HG02798 (cell line): ENCODE data around the gene IFIT3.
"Not testable (repeated sequence)": the region's sequence is repeated elsewhere in the genome, so short reads cannot be mapped to it uniquely, and the experiment has no call there.

Experiments used
- ATAC-seq: cut with Tn5 transposase; IDR thresholded peaks from one replicate; pipeline ENCODE4 v1.9.1; 2021; ENCODE audit warnings: mild to moderate bottlenecking; ENCODE audit not compliant: unreplicated experiment, poor library complexity

IFIT3 gene

DNA sequence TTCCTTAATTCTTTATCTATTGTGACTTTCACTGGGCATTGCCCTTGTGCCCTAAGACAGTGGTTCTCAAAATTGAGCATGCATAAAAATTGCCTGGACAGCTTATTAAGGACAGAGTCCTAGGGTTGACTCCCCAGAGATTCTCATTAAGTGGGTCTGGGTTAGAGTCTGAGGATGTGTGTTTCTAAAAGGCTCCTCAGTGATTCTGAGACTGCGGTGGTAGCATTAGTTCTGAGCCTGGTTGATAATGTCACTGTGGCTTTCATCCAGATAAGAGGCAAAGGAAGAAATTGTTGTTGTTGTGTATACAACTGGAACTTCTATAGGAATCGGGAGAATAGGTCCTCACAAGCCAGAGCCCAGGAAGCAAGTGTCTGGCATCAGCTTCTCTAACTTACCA is 24.6 kb upstream of the IFIT3 start:
- no peak for ATAC-seq

DNA sequence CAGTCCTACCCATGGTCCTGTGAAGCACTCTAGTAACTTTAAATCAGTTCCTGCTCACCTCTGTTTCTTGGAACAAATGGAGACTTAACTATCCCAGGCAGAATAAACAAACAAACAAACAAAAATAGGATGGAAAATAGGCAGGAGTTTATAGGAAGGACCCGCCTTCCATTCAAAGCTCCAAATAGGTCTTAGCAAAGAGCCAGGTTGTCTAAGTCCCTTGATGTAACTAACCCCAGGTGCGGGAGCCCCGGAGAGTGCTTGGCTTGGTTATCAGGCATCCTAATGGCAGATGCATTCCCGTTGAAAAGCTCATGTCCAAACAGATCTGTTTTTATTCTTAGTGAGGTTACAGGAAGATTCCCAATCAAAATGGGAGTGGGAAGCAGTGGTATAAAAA is 23.8 kb upstream of the IFIT3 start:
- ATAC-seq = no peak

DNA sequence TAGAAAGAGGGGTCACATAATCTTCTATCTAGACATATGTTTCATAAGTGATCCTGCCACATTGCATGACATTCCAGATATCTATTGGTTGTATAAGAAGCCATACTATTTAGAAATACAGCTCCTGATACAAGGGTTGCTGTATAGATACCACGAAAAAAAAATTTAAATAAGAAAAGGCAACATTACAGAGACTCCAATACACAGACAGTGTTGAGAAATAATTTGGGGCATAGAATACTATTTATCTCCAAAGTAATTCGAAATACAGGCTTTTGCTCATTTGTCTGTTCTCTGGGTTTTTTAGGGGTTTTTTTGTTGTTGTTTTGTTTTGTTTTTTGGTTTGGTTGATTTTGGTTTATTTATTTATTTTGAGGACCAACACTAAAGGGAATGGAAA is 23.4 kb upstream of the IFIT3 start:
- ATAC-seq = no peak

DNA sequence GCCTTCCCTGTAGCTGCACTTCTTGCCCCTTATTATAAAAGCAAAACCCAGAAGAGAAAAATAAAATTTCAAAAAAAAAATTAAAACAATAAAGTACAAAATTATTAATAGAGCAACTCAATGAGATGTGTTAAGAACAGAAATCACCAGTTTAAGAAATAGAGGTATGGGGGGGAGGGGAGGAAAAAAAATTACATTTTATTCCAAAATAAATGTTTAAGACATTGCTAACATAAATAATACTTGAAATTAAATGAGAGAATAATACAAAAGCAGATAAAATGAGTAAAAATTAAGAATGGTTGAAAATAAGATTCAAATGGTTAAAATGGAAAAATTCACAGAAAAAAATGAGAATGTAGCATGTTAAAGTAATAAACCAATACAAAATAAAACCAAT is 22.9 kb upstream of the IFIT3 start:
- no peak for ATAC-seq

DNA sequence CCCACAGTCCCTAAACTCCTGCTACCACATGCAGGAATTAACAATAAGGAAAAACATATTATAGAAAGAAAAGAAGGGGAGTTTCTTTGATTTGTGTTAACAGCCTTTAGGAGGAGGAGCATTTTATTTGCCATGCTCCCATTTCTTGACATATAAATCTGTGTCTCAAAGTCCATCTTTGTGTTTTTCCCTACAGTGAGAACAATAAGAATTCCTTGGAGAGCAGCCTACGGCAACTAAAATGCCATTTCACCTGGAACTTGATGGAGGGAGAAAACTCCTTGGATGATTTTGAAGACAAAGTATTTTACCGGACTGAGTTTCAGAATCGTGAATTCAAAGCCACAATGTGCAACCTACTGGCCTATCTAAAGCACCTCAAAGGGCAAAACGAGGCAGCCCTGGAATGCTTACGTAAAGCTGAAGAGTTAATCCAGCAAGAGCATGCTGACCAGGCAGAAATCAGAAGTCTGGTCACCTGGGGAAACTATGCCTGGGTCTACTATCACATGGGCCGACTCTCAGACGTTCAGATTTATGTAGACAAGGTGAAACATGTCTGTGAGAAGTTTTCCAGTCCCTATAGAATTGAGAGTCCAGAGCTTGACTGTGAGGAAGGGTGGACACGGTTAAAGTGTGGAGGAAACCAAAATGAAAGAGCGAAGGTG is 21.9 kb upstream of the IFIT3 start:
- ATAC-seq = no peak

DNA sequence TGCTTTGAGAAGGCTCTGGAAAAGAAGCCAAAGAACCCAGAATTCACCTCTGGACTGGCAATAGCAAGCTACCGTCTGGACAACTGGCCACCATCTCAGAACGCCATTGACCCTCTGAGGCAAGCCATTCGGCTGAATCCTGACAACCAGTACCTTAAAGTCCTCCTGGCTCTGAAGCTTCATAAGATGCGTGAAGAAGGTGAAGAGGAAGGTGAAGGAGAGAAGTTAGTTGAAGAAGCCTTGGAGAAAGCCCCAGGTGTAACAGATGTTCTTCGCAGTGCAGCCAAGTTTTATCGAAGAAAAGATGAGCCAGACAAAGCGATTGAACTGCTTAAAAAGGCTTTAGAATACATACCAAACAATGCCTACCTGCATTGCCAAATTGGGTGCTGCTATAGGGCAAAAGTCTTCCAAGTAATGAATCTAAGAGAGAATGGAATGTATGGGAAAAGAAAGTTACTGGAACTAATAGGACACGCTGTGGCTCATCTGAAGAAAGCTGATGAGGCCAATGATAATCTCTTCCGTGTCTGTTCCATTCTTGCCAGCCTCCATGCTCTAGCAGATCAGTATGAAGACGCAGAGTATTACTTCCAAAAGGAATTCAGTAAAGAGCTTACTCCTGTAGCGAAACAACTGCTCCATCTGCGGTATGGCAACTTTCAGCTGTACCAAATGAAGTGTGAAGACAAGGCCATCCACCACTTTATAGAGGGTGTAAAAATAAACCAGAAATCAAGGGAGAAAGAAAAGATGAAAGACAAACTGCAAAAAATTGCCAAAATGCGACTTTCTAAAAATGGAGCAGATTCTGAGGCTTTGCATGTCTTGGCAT is 21.1 kb upstream of the IFIT3 start:
- ATAC-seq = no peak

DNA sequence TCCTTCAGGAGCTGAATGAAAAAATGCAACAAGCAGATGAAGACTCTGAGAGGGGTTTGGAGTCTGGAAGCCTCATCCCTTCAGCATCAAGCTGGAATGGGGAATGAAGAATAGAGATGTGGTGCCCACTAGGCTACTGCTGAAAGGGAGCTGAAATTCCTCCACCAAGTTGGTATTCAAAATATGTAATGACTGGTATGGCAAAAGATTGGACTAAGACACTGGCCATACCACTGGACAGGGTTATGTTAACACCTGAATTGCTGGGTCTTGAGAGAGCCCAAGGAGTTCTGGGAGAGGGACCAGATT is 20.6 kb upstream of the IFIT3 start:
- ATAC-seq = no peak

DNA sequence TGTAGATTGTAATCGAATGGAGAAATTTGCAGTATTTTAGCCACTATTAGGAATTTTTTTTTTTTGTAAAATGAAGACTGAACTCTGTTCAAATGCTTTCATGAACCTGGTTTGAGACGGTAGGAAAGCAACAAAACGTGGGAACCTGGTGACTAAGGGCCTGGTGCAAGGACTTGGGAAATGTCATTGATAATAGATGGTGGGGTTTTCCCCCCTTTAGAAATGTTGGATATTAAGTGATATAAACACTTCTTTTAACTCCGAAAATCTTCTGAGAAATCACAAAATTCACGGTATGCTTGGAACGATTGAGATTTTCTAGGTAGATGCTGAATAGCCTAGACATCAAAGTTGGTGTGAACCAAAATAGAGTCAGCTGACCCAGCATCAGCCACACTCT is 19.5 kb upstream of the IFIT3 start:
- no peak for ATAC-seq

DNA sequence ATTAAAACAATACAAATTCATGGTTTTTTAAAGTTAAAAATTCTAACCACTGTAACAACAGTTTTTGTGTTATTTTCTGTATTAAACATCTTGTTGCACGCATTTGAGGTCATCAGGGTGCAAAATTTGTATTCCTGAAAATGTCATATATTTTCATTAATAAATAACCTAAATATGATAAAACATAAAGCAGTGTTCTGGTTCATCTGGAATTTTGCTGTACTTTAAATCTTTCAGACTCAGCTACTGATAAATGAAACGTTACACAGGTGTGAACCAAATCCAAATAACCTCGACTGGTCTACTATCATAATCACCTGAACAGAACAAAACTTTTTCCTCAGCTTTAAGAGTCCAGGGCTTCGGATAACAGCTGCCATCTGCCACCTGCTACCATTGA is 19.1 kb upstream of the IFIT3 start:
- no peak for ATAC-seq

DNA sequence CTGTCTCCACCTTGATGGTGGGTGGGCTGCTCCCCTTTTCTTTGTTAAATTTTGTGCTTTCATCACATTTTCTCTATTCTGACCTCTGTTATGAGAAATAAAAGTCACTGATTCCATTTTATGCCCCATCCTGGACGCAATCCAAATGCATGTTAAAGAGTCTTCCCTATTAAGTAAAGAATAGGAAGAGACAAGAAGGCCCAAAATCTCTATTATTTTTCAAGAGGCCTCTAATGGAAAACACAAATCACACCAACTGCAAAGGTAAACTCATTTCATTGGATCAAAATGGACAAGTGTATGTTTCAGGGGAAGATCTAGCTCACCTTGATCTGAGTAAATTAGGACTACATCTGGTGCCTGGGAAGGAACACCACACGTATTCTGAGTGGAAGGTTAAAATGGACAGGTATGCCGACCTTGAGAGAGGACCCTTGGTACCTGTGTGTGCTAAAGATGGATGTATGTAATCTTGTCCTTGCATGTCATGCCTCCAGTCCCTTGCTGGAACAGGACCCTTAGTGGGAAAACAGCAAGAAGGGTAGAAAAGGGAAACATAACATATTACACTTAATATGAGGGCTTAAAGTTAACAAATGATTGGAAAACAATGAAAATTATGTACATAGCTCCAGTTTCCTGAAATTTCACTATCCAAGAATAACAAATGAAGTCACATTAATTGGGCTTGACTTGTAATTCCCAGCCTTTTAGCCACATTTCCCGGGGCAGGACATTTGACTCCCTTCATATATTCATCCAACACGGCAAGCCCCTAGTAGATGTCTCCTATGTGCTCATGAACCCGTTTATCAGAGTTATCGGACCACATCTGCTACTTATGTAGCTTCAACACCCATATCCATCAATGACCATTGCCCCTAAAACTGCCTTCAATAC is 18.4 kb upstream of the IFIT3 start:
- no peak for ATAC-seq

DNA sequence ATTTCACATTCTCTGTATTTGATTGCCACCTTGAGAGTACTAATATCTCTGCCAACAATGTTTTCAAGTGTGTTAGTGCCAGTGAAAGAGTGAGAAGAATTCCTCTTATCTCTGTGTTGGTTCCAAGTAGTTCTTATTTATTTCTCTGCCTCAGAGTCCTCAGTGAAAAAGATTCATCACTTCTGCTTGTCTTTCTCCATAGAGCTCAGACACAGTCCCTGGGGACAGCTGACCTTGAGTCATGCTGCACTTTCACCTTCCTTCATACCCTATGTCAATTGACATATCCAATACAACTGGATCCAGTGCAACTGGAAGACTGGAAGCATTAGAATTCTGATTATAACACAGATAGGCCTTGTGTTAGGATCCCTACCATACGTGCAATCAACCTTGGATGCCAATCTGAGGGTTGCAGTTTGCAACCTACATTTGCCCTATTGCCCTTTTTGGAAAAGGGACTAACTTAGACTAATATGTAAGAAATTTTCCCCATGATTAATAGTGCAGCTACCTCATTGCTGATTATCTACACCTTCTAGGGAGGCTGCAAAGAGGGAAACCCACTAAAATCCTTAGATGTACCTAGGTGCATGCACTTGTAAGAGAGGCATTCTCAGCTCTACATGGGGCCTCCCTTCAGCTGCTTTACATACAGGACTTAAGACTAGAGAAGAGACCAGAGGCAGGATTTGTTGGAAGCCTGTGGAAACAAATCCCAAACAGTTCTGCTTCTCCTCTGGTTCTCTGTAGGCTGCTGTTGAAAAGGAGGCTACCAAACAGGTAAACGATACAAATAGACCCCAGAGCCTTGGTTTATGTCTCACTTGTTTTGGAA is 17.5 kb upstream of the IFIT3 start:
- ATAC-seq = no peak

DNA sequence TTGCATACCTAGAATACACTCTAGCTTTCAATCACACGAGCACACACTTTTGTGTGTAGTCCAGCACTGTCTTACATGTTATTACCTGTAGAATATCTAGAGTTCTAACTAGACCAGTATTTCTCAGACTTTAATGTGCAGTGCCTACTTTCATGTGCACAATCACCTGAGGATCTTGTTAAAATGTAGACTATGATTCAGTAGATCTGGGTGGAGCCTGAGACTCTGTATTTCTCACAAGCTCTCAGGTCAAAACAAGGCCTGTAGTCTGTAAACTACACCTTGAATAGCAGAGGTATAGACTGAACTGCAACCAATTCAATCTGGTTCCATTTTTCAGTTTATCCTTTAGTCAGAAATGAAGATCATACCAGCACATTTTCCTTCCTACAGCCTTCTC is 14.8 kb upstream of the IFIT3 start:
- no peak for ATAC-seq

DNA sequence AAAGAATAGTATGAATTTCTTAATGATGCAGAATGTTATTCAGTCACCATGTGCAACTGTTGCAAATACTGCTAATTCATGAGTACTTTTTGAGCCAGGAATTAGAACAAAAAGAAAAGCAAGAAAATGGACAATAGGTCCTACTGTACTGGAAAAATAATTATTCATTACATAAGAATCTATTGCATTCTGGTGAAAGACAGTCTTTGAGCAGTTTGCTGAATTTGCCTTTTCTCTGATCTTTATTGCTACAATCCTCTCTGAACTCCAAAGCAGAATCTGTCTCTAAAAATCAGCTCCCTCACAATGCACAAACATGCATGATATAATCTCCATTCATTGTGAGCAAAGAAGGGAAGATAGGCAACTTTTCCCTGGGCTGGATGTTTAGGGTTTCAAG is 13.1 kb upstream of the IFIT3 start:
- no peak for ATAC-seq

DNA sequence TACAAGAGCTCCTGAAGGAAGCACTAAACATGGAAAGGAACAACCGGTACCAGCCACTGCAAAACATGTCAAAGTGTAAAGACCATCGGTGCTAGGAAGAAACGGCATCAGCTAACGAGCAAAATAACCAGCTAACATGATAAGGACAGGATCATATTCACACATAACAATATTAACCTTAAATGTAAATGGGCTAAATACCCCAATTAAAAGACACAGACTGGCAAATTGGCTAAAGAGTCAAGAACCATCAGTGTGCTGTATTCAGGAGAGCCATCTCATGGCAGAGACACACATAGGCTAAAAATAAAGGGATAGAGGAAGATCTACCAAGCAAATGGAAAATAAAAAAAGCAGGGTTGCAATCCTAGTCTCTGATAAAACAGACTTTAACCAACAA is 9.8 kb upstream of the IFIT3 start:
- not testable (repeated sequence) for ATAC-seq

DNA sequence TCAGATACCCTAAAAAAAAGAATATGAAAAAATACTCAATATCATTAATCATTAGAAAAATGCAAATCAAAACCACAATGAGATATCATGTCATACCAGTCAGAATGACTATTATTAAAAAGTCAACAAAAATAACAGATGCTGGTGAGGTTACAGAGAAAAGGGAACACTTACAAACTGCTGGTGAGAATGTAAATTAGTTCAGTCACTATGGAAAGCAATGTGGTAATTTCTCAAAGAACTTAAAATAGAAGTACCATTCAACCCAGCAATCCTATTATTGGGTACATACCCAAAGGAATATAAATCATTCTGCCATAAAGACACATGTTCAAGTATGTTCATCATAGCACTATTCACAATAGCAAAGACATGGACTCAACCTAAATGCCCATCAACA is 2.7 kb upstream of the IFIT3 start:
- ATAC-seq = not testable (repeated sequence)

DNA sequence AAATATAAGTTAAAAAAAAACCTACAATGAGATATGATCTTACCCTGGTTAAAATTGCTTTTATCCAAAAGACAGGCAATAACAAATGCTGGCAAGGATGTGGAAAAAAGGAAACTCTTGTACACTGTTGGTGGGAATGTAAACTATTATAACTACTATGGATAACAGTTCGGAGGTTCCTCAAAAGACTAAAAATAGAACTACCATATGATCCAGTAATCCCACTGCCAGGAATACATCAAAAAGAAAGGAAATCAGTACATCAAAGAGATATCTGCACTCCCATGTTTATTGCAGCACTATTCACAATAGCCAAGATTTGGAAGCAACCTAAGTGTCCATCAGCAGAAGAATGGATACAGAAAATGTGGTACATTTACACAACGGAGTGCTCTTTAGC is 1.9 kb upstream of the IFIT3 start:
- ATAC-seq = not testable (repeated sequence)

DNA sequence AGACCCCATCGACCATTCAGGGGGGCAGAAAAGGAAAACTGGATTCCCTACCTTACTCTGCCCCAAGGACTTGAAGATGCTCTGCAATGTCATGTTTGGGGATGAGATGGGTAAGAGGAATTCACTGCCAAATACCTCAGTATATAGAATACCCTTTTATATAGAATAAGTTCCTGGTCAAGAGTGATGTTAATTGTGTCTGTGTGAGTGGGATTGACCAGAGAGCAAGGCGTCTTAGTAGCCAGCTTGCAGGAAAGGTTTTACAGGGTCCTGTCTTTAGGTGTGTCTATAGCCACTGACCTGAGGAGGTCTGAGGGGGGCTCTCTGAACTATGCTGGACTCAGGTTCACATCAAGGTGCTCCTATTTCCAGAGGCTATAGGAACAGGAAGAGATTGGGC is 1.4 kb downstream of the IFIT3 start:
- no peak for ATAC-seq

DNA sequence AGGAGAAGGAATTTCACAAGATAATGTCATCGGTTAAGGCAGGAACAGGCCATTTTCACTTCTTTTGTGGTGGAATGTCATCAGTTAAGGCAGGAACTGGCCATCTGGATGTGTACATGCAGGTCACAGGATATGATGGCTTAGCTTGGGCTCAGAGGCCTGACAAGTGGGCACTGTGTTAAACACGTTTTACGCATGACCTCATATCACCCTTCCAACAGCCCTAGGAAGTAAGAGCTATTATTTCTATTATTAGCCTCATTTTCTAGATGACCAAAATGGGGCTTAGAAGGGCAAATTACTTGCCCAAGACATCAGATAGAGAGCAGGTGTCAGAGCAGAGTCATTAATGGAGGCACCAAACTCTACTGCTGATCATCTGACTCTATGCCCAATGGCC is 2.2 kb downstream of the IFIT3 start:
- ATAC-seq = not testable (repeated sequence)

DNA sequence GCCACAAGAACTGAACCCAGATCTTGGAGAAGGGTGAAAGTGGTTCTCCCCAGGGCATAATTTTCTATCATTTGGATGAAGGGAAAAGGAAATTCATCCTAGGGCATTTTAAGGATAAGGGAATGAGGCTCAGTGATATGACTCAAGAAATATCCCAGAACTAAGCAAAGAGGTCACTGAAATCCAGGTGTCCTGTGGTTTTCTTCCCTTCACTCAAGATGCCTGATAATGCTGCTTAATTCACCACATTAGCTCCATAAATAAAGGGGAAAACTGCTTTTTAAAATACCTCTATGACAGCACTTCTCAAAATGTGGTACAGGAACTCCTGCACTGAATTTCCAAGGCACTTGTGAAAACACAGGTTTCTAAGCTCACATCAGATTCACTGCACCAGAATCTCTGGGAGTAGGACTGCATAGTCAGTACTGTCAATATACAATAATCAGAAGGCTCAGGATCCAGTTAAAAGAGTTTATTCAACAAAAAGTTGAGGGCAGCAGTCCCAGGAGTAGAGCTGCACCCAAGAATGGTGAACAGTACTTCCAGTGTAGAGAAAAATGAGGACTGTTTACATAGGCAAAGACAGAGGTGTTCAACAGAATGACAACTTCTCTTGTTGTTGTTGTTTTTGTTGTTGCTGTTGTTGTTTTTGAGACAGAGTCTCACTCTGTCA is 2.9 kb downstream of the IFIT3 start:
- ATAC-seq = no peak
